RWPE2 (cell line): ENCODE results near the gene AMER2.

Experiments used
- ATAC-seq: fragments of 200-7000 bp; cut with Tn5 transposase; 3 replicates; pipeline ENCODE4 v1.9.1; 2021; ENCODE audit warnings: low read depth
- DNase-seq: peaks from one replicate; pipeline ENCODE4 v3.0.0-alpha.2; 2020; ENCODE audit warnings: low spot score
- H3K27ac ChIP-seq: fragments of 450-650 bp; 2 replicates; pipeline ENCODE4 v1.5.1; 2017; ENCODE audit warnings: mild to moderate bottlenecking; ENCODE audit not compliant: poor library complexity, severe bottlenecking
- H3K27me3 ChIP-seq: fragments of 250-450 bp; sonication (Bioruptor Pico); 2 replicates; pipeline ENCODE4 v1.5.1; 2021; ENCODE audit warnings: mild to moderate bottlenecking, moderate library complexity; ENCODE audit not compliant: insufficient read depth, poor library complexity, severe bottlenecking
- H3K36me3 ChIP-seq: fragments of 250-450 bp; sonication (Bioruptor Pico); 2 replicates; pipeline ENCODE4 v1.5.1; 2020; ENCODE audit warnings: low read depth, mild to moderate bottlenecking, moderate library complexity
- H3K4me1 ChIP-seq: fragments of 250-450 bp; sonication (Bioruptor Pico); 2 replicates; pipeline ENCODE4 v1.5.1; 2021; ENCODE audit warnings: mild to moderate bottlenecking, moderate library complexity; ENCODE audit not compliant: insufficient read depth, poor library complexity, severe bottlenecking
- H3K4me3 ChIP-seq: fragments of 250-450 bp; sonication (Bioruptor Pico); 2 replicates; pipeline ENCODE4 v1.5.1; 2021; ENCODE audit warnings: mild to moderate bottlenecking, moderate library complexity; ENCODE audit not compliant: severe bottlenecking
- H3K9me3 ChIP-seq: fragments of 250-450 bp; sonication (Bioruptor Pico); 2 replicates; pipeline ENCODE4 v1.5.1; 2021; ENCODE audit warnings: mild to moderate bottlenecking, moderate library complexity; ENCODE audit not compliant: severe bottlenecking
- CTCF ChIP-seq: fragments of 450-650 bp; IDR thresholded peaks from one replicate; pipeline ENCODE4 v1.5.1; 2017; ENCODE audit warnings: mild to moderate bottlenecking, moderate library complexity; ENCODE audit not compliant: poor library complexity, severe bottlenecking

The AMER2 gene

GRCh38 chr13:25153736-25154135 is 18.4 kb downstream of the AMER2 start:
- TF ChIP-seq CTCF: no peak
- DNase-seq (no peak), ATAC-seq (no peak)
- Histone ChIP-seq H3K9me3 (no peaks in the 10 kb centered on the region), H3K27me3 (peaks cover 15% of the 10 kb centered on the region), H3K36me3 (no peaks in the 10 kb centered on the region), H3K4me3 (no peak overlapping the region), H3K4me1 (no peaks in the 10 kb centered on the region), H3K27ac (no peak overlapping the region)

- ATAC-seq: no peak
- Histone ChIP-seq H3K4me3 (no peak overlapping the region), H3K27me3 (peaks cover 15% of the 10 kb centered on the region), H3K27ac (no peak overlapping the region), H3K36me3 (no peaks in the 10 kb centered on the region), H3K9me3 (no peaks in the 10 kb centered on the region), H3K4me1 (no peaks in the 10 kb centered on the region)
- no peak for TF ChIP-seq CTCF
- no peak for DNase-seq
These were observed 20.4 kb downstream of the AMER2 start for GRCh38 chr13:25151626-25152195.

GRCh38 chr13:25149711-25150110 is 22.4 kb downstream of the AMER2 start:
- Histone ChIP-seq H3K36me3 (no peaks in the 10 kb centered on the region), H3K4me3 (no peak overlapping the region), H3K27me3 (peaks cover 16% of the 10 kb centered on the region), H3K9me3 (no peaks in the 10 kb centered on the region), H3K4me1 (no peaks in the 10 kb centered on the region), H3K27ac (no peak overlapping the region)
- no peak for TF ChIP-seq CTCF
- DNase-seq (no peak), ATAC-seq (no peak)

GRCh38 chr13:25148402-25148771 is 23.7 kb downstream of the AMER2 start:
- Histone ChIP-seq H3K27ac (no peak overlapping the region), H3K27me3 (peaks cover 27% of the 10 kb centered on the region), H3K36me3 (no peaks in the 10 kb centered on the region), H3K4me1 (no peaks in the 10 kb centered on the region), H3K9me3 (no peaks in the 10 kb centered on the region), H3K4me3 (no peak overlapping the region)
- ATAC-seq (no peak), DNase-seq (no peak)
- no peak for TF ChIP-seq CTCF

- ATAC-seq: no peak
- no peak overlapping the region for H3K27ac ChIP-seq
- H3K9me3 ChIP-seq: no peaks in the 10 kb centered on the region
- TF ChIP-seq CTCF: no peak
- DNase-seq: no peak
- H3K4me1 ChIP-seq: no peaks in the 10 kb centered on the region
- H3K27me3 ChIP-seq: peaks cover 27% of the 10 kb centered on the region
- no peak overlapping the region for H3K4me3 ChIP-seq
- no peaks in the 10 kb centered on the region for H3K36me3 ChIP-seq
These were observed 24.3 kb downstream of the AMER2 start for GRCh38 chr13:25147638-25148401.
